A673 (cell line): ENCODE results near the gene KCNMA1.

Source experiments
- CTCF ChIP-seq: fragments of 300-800, 200-600 bp; sonication (generic); conservative IDR thresholded peaks from 2 replicates; pipeline ENCODE4 v1.5.1; 2017; ENCODE audit warnings: low read depth, mild to moderate bottlenecking, antibody characterized with exemption, low read length, moderate library complexity, mixed read lengths
- EZH2 ChIP-seq: fragments of 200-600 bp; sonication (generic); IDR thresholded peaks from 2 replicates; pipeline ENCODE4 v1.6.1; 2017; ENCODE audit warnings: borderline replicate concordance, low read depth, mild to moderate bottlenecking, mixed read lengths, antibody characterized with exemption, low read length; ENCODE audit not compliant: poor library complexity, severe bottlenecking

DNA sequence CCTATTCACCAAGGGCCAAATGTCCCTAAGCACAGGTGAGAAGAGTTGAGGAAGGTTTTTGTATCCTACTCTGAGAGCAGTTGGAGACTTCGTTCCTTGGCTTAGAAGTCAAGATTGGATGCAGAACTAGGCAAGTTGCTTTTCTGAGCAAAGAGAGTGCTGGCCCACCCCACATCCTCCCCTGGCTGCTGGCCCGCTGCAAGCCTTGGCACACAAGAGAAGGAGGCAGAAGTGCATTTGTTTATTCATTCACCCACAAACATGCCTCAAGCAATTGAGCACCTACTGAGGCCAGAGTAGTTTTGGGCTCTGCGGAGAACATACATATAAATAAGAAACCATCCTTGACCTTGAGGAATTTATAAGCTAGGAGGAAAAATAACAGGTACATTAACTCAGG lies 318.9 kb downstream of the KCNMA1 start:
- TF ChIP-seq CTCF, result no peak
- TF ChIP-seq EZH2, result no peak
